ENCODE results near the gene GAGE1. TPM values are rescaled to one million over a fixed set of nuclear protein-coding genes. Genes with fewer than 3 reads are reported as not detected.
"Not testable (repeated sequence)": the region's sequence is repeated elsewhere in the genome, so short reads cannot be mapped to it uniquely, and the experiment has no call there.

Gene GAGE1
- total RNA-seq, 1 experiment from 2014 or later: 0.17 TPM

- H3K9me2 ChIP-seq (ENCODE audit: insufficient read depth); BruUV-seq (replicated peaks); intact Hi-C loops (cut with micrococcal nuclease); CTCF ChIA-PET; ATAC-seq; H3K4me3 ChIP-seq (replicated peaks in 1 of 2; ENCODE audit: low read depth in 1 of 2, low read length in 2 of 2); H3K27ac ChIP-seq (ENCODE audit: low read depth, low read length); H3K27me3 ChIP-seq (ENCODE audit: insufficient read depth, low read length); DNase-seq (ENCODE audit: low read depth, low spot score); H3K9ac ChIP-seq (ENCODE audit: low read length); H4K20me1 ChIP-seq (ENCODE audit: insufficient read depth); H3K4me1 ChIP-seq (ENCODE audit: control insufficient read depth in 1 of 2, insufficient read depth in 2 of 2, low read length in 2 of 2); H3K4me2 ChIP-seq (ENCODE audit: low read length); H2AFZ ChIP-seq (ENCODE audit: low read depth, low read length, poor library complexity, severe bottlenecking); H3K9me3 ChIP-seq (ENCODE audit: control insufficient read depth in 1 of 2, insufficient read depth in 1 of 2, low read depth in 1 of 2, low read length in 2 of 2); H3K79me2 ChIP-seq (ENCODE audit: insufficient read depth, low read length); POLR2A ChIA-PET; H3K36me3 ChIP-seq (ENCODE audit: control insufficient read depth in 1 of 2, insufficient read depth in 2 of 2, low read length in 2 of 2); RAD21 ChIA-PET (ENCODE audit: low non-redundant PET in 1 of 2, low total read pairs in 2 of 2, uncharacterized antibody in 2 of 2, unreplicated experiment in 2 of 2): not testable (repeated sequence)
Measured at GRCh38 chrX:49589769-49590478, 8.9 kb upstream of the GAGE1 start.

GRCh38 chrX:49590488-49590887, 8.3 kb upstream of the GAGE1 start:
- H3K9ac ChIP-seq (ENCODE audit: low read length); intact Hi-C loops (cut with micrococcal nuclease); H3K9me3 ChIP-seq (ENCODE audit: control insufficient read depth in 1 of 2, insufficient read depth in 1 of 2, low read depth in 1 of 2, low read length in 2 of 2); H3K4me1 ChIP-seq (ENCODE audit: control insufficient read depth in 1 of 2, insufficient read depth in 2 of 2, low read length in 2 of 2); RAD21 ChIA-PET (ENCODE audit: low non-redundant PET in 1 of 2, low total read pairs in 2 of 2, uncharacterized antibody in 2 of 2, unreplicated experiment in 2 of 2); H3K27ac ChIP-seq (ENCODE audit: low read depth, low read length); H3K9me2 ChIP-seq (ENCODE audit: insufficient read depth); H3K4me2 ChIP-seq (ENCODE audit: low read length); POLR2A ChIA-PET; ATAC-seq; H4K20me1 ChIP-seq (ENCODE audit: insufficient read depth); H2AFZ ChIP-seq (ENCODE audit: low read depth, low read length, poor library complexity, severe bottlenecking); H3K4me3 ChIP-seq (replicated peaks in 1 of 2; ENCODE audit: low read depth in 1 of 2, low read length in 2 of 2); CTCF ChIA-PET; BruUV-seq (replicated peaks); H3K36me3 ChIP-seq (ENCODE audit: control insufficient read depth in 1 of 2, insufficient read depth in 2 of 2, low read length in 2 of 2); H3K27me3 ChIP-seq (ENCODE audit: insufficient read depth, low read length); H3K79me2 ChIP-seq (ENCODE audit: insufficient read depth, low read length); DNase-seq (ENCODE audit: low read depth, low spot score): not testable (repeated sequence)

- RAD21 ChIA-PET (ENCODE audit: low non-redundant PET in 1 of 2, low total read pairs in 2 of 2, uncharacterized antibody in 2 of 2, unreplicated experiment in 2 of 2): no interaction called here
- H3K9me3 ChIP-seq (ENCODE audit: control insufficient read depth in 1 of 2, insufficient read depth in 1 of 2, low read depth in 1 of 2, low read length in 2 of 2): no peaks in the 10 kb centered on the region
- no TSS peak for BruUV-seq (replicated peaks)
- H4K20me1 ChIP-seq (ENCODE audit: insufficient read depth): no peaks in the 10 kb centered on the region
- no peaks in the 10 kb centered on the region for H3K4me1 ChIP-seq (ENCODE audit: control insufficient read depth in 1 of 2, insufficient read depth in 2 of 2, low read length in 2 of 2)
- POLR2A ChIA-PET: no interaction called here
- no peak overlapping the region for H3K9ac ChIP-seq (ENCODE audit: low read length)
- H3K9me2 ChIP-seq (ENCODE audit: insufficient read depth): no peaks in the 10 kb centered on the region
- CTCF ChIA-PET: no interaction called here
- no peak overlapping the region for H3K4me2 ChIP-seq (ENCODE audit: low read length)
- ATAC-seq (no peak), DNase-seq (ENCODE audit: low read depth, low spot score) (no peak)
- no peaks in the 10 kb centered on the region for H3K79me2 ChIP-seq (ENCODE audit: insufficient read depth, low read length)
- TF ChIP-seq POLR2AphosphoS5 (IDR thresholded peaks at IDR 0.05; ENCODE audit: low read depth, low read length) (no peak), SRF (IDR thresholded peaks at IDR 0.05; ENCODE audit: low read depth) (no peak)
- H3K27ac ChIP-seq (ENCODE audit: low read depth, low read length): no peak overlapping the region
- peaks cover 17% of the 10 kb centered on the region for H3K27me3 ChIP-seq (ENCODE audit: insufficient read depth, low read length)
- intact Hi-C loops (cut with micrococcal nuclease): no loop called here
- H3K4me3 ChIP-seq (replicated peaks in 1 of 2; ENCODE audit: low read depth in 1 of 2, low read length in 2 of 2): no peak overlapping the region
- no peaks in the 10 kb centered on the region for H3K36me3 ChIP-seq (ENCODE audit: control insufficient read depth in 1 of 2, insufficient read depth in 2 of 2, low read length in 2 of 2)
- no peak overlapping the region for H2AFZ ChIP-seq (ENCODE audit: low read depth, low read length, poor library complexity, severe bottlenecking)
Measured at GRCh38 chrX:49610718-49611310, 12.0 kb downstream of the GAGE1 start.
